ENCODE results near the gene CNTN4. TPM values are rescaled to one million over a fixed set of nuclear protein-coding genes. Genes with fewer than 3 reads are reported as not detected.

CNTN4 gene
- total RNA-seq, 2 experiments from 2014 or later: not detected

GRCh38 chr3:3066910-3067309 is 968.2 kb downstream of the CNTN4 start:
- no peak overlapping the region for H3K27ac Mint-ChIP-seq
- no peak for TF ChIP-seq CTCF (IDR thresholded peaks at IDR 0.05)
- no peak for DNase-seq
- no peaks in the 10 kb centered on the region for H3K36me3 Mint-ChIP-seq (ENCODE audit: low read depth)
- H3K9me3 Mint-ChIP-seq: no peaks in the 10 kb centered on the region
- ATAC-seq: no peak
- no peaks in the 10 kb centered on the region for H3K27me3 Mint-ChIP-seq
- H3K4me1 Mint-ChIP-seq (ENCODE audit: low read depth): no peaks in the 10 kb centered on the region
- intact Hi-C loops (cut with micrococcal nuclease): no loop called here
- H3K4me3 Mint-ChIP-seq: no peak overlapping the region
- ChIA-PET CTCF (no interaction called here), POLR2A (no interaction called here)

GRCh38 chr3:3068358-3068881 is 969.8 kb downstream of the CNTN4 start:
- intact Hi-C loops (cut with micrococcal nuclease): no loop called here
- Mint-ChIP-seq H3K27ac (no peak overlapping the region), H3K27me3 (no peaks in the 10 kb centered on the region), H3K4me3 (no peak overlapping the region), H3K36me3 (ENCODE audit: low read depth) (no peaks in the 10 kb centered on the region), H3K4me1 (ENCODE audit: low read depth) (no peaks in the 10 kb centered on the region), H3K9me3 (no peaks in the 10 kb centered on the region)
- DNase-seq (no peak), ATAC-seq (no peak)
- ChIA-PET POLR2A (no interaction called here), CTCF (no interaction called here)
- TF ChIP-seq CTCF (IDR thresholded peaks at IDR 0.05): no peak

GRCh38 chr3:3069723-3070122 is 971.1 kb downstream of the CNTN4 start:
- no peaks in the 10 kb centered on the region for H3K4me1 Mint-ChIP-seq (ENCODE audit: low read depth)
- no peak for DNase-seq
- no peak overlapping the region for H3K27ac Mint-ChIP-seq
- H3K27me3 Mint-ChIP-seq: no peaks in the 10 kb centered on the region
- ChIA-PET POLR2A (no interaction called here), CTCF (no interaction called here)
- no peak overlapping the region for H3K4me3 Mint-ChIP-seq
- TF ChIP-seq CTCF (IDR thresholded peaks at IDR 0.05): no peak
- H3K9me3 Mint-ChIP-seq: no peaks in the 10 kb centered on the region
- ATAC-seq: no peak
- intact Hi-C loops (cut with micrococcal nuclease): no loop called here
- no peaks in the 10 kb centered on the region for H3K36me3 Mint-ChIP-seq (ENCODE audit: low read depth)

- POLR2A ChIA-PET: no interaction called here
- DNase-seq (no peak), ATAC-seq (no peak)
- no peaks in the 10 kb centered on the region for H3K9me3 Mint-ChIP-seq
- no peak overlapping the region for H3K4me3 Mint-ChIP-seq
- H3K4me1 Mint-ChIP-seq (ENCODE audit: low read depth): no peaks in the 10 kb centered on the region
- no peak overlapping the region for H3K27ac Mint-ChIP-seq
- H3K27me3 Mint-ChIP-seq: no peaks in the 10 kb centered on the region
- intact Hi-C loops (cut with micrococcal nuclease): no loop called here
- H3K36me3 Mint-ChIP-seq (ENCODE audit: low read depth): no peaks in the 10 kb centered on the region
- no peak for TF ChIP-seq CTCF (IDR thresholded peaks at IDR 0.05)
- CTCF ChIA-PET: no interaction called here
Observed at GRCh38 chr3:3071136-3071535, 972.5 kb downstream of the CNTN4 start.

GRCh38 chr3:3074551-3075257 is 976.0 kb downstream of the CNTN4 start:
- intact Hi-C loops (cut with micrococcal nuclease): no loop called here
- no peaks in the 10 kb centered on the region for H3K36me3 Mint-ChIP-seq (ENCODE audit: low read depth)
- CTCF ChIA-PET: no interaction called here
- POLR2A ChIA-PET: no interaction called here
- no peaks in the 10 kb centered on the region for H3K4me1 Mint-ChIP-seq (ENCODE audit: low read depth)
- peaks cover 2% of the 10 kb centered on the region for H3K27me3 Mint-ChIP-seq
- no peaks in the 10 kb centered on the region for H3K9me3 Mint-ChIP-seq
- no peak for ATAC-seq
- H3K27ac Mint-ChIP-seq: no peak overlapping the region
- no peak for TF ChIP-seq CTCF (IDR thresholded peaks at IDR 0.05)
- no peak overlapping the region for H3K4me3 Mint-ChIP-seq
- no peak for DNase-seq
